HEK293T (cell line): Measurements from ENCODE around the gene CDH12.

ENCODE experiments used
- CTCF ChIA-PET: fragments of 350-600 bp; formaldehyde crosslinking; extraction: SDS; loops from one replicate; lab custom pipeline; 2021; ENCODE audit warnings: antibody characterized with exemption, inconsistent platforms; lab: Yijun Ruan, JAX
- POLR2A ChIA-PET: fragments of 350-600 bp; formaldehyde crosslinking; extraction: SDS; loops from one replicate; lab custom pipeline; 2020; ENCODE audit warnings: antibody characterized with exemption, inconsistent platforms; lab: Yijun Ruan, JAX
- DNase-seq: peaks from one replicate; pipeline ENCODE4 v3.0.0; 2012; ENCODE audit warnings: mixed read lengths; ENCODE audit errors: extremely low spot score
- ARNT ChIP-seq: fragments of 450-650 bp; IDR thresholded peaks from 2 replicates; pipeline ENCODE4 v1.6.1; 2017; ENCODE audit warnings: mild to moderate bottlenecking
- BHLHE40 ChIP-seq: fragments of 450-650 bp; IDR thresholded peaks from 2 replicates; pipeline ENCODE4 v1.6.1; 2016; ENCODE audit warnings: mild to moderate bottlenecking, moderate library complexity, borderline replicate concordance
- CTBP1 ChIP-seq: fragments of 450-650 bp; IDR thresholded peaks from 2 replicates; pipeline ENCODE4 v1.6.1; 2016; ENCODE audit warnings: borderline replicate concordance
- ELF4 ChIP-seq: fragments of 450-650 bp; IDR thresholded peaks from 2 replicates; pipeline ENCODE4 v1.6.1; 2017; ENCODE audit warnings: antibody characterized with exemption
- FOXA1 ChIP-seq: fragments of 450-650 bp; IDR thresholded peaks from 2 replicates; pipeline ENCODE4 v1.6.1; 2016; ENCODE audit warnings: mild to moderate bottlenecking
- FOXK2 ChIP-seq: fragments of 450-650 bp; IDR thresholded peaks from 2 replicates; pipeline ENCODE4 v1.6.1; 2016; ENCODE audit warnings: mild to moderate bottlenecking
- FOXM1 ChIP-seq: fragments of 450-650 bp; IDR thresholded peaks from 2 replicates; pipeline ENCODE4 v1.6.1; 2017; ENCODE audit warnings: mild to moderate bottlenecking, borderline replicate concordance
- HDGF ChIP-seq: fragments of 450-650 bp; IDR thresholded peaks from 2 replicates; pipeline ENCODE4 v1.6.1; 2017; ENCODE audit warnings: antibody characterized with exemption, borderline replicate concordance
- L3MBTL2 ChIP-seq: fragments of 450-650 bp; conservative IDR thresholded peaks from 2 replicates; pipeline ENCODE4 v1.6.1; 2016; ENCODE audit warnings: mild to moderate bottlenecking
- LEF1 ChIP-seq: fragments of 450-650 bp; IDR thresholded peaks from 2 replicates; pipeline ENCODE4 v1.6.1; 2017; ENCODE audit warnings: mild to moderate bottlenecking, borderline replicate concordance
- NFRKB ChIP-seq: fragments of 450-650 bp; IDR thresholded peaks from 2 replicates; pipeline ENCODE4 v1.6.1; 2016; ENCODE audit warnings: mild to moderate bottlenecking, moderate library complexity
- PKNOX1 ChIP-seq: fragments of 450-650 bp; IDR thresholded peaks from 2 replicates; pipeline ENCODE4 v1.6.1; 2016
- SP1 ChIP-seq: fragments of 450-650 bp; IDR thresholded peaks from 2 replicates; pipeline ENCODE4 v1.6.1; 2017
- SUZ12 ChIP-seq: fragments of 450-650 bp; IDR thresholded peaks from 2 replicates; pipeline ENCODE4 v1.6.1; 2016; ENCODE audit warnings: mild to moderate bottlenecking
- TARDBP ChIP-seq: fragments of 450-650 bp; IDR thresholded peaks from 2 replicates; pipeline ENCODE4 v1.6.1; 2016
- ZNF384 ChIP-seq: fragments of 450-650 bp; IDR thresholded peaks from 2 replicates; pipeline ENCODE4 v1.6.1; 2016

The CDH12 gene

GRCh38 chr5:22088517-22088916 is 764.6 kb downstream of the CDH12 start:
- peak; percentile 12 for DNase-seq
- ChIA-PET POLR2A (no interaction called here), CTCF (no interaction called here)
- peak; percentile 93 for TF ChIP-seq ARNT
- TF ChIP-seq PKNOX1 = no peak

- TF ChIP-seq ELF4 (no peak), FOXM1 (no peak), SUZ12 (no peak), ARNT (no peak)
- no peak for DNase-seq
- POLR2A ChIA-PET = no interaction called here
- CTCF ChIA-PET = no interaction called here
Observed at GRCh38 chr5:22079566-22079965, 773.6 kb downstream of the CDH12 start.

DNA sequence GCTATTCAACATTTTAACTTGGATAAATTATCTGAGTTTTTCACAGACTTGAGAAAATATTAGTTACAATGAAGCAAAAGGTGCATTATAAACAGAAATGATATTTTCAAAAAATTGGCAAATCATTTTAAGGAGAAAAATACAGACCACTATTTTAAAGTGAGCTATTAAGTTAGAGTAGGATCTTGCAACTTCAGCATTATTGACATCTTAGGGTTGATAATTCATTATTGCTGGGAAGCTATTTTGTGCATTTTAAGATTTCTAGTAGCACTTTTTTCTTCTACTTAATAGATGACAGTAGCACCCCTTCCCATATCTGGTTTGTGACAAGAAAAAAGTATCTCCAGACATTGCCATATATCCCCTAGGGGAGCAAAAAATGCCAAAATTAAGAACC is 774.1 kb downstream of the CDH12 start:
- POLR2A ChIA-PET = no interaction called here
- TF ChIP-seq NFRKB (no peak), SP1 (no peak), HDGF (no peak), SUZ12 (no peak)
- no peak for DNase-seq
- CTCF ChIA-PET = no interaction called here

GRCh38 chr5:22076586-22076985 is 776.6 kb downstream of the CDH12 start:
- ChIA-PET CTCF (no interaction called here), POLR2A (no interaction called here)
- TF ChIP-seq FOXA1 = no peak
- TF ChIP-seq NFRKB = no peak
- no peak for TF ChIP-seq PKNOX1
- TF ChIP-seq ARNT = no peak
- no peak for TF ChIP-seq TARDBP
- no peak for TF ChIP-seq CTBP1
- no peak for TF ChIP-seq LEF1
- no peak for TF ChIP-seq SUZ12
- TF ChIP-seq FOXM1 = no peak
- TF ChIP-seq L3MBTL2 = no peak
- TF ChIP-seq SP1 = no peak
- TF ChIP-seq FOXK2 = no peak
- no peak for TF ChIP-seq ELF4
- TF ChIP-seq ZNF384 = no peak
- TF ChIP-seq BHLHE40 = no peak
- TF ChIP-seq HDGF = no peak
- DNase-seq = no peak

DNA sequence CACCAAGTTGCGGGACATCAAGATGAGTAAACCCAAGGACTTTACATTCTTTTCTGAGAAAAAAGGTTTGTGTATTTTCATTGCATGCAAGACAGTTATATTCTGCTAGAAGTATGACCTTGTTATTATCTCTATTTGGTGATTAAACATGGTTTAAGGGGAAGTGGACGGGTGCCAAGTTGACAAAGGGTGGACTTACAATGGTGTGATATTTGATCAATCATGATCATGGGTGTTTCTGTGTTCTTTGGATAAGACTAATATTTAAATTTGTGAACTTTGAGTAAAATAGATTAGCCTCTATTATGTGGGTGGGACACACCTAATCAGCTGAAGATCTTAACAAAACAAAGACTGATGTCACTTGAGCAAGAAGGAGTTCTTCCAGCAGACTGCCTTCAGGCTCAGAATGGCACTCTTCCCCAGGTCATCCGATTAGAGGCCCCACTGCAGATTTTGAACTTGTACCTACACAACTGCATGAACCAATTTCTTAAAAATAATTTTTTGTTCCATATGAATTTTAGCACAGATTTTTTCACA is 782.9 kb downstream of the CDH12 start:
- ChIA-PET POLR2A (no interaction called here), CTCF (no interaction called here)
- TF ChIP-seq ARNT (no peak), ZNF384 (no peak), FOXM1 (no peak)
- no peak for DNase-seq

GRCh38 chr5:22063717-22064116 is 789.4 kb downstream of the CDH12 start:
- POLR2A ChIA-PET = no interaction called here
- TF ChIP-seq SUZ12 = no peak
- TF ChIP-seq FOXM1 = no peak
- no peak for TF ChIP-seq TARDBP
- no peak for TF ChIP-seq ARNT
- TF ChIP-seq HDGF = no peak
- TF ChIP-seq ELF4 = no peak
- CTCF ChIA-PET = no interaction called here
- no peak for DNase-seq

GRCh38 chr5:22058620-22059019 is 794.5 kb downstream of the CDH12 start:
- CTCF ChIA-PET = no interaction called here

DNA sequence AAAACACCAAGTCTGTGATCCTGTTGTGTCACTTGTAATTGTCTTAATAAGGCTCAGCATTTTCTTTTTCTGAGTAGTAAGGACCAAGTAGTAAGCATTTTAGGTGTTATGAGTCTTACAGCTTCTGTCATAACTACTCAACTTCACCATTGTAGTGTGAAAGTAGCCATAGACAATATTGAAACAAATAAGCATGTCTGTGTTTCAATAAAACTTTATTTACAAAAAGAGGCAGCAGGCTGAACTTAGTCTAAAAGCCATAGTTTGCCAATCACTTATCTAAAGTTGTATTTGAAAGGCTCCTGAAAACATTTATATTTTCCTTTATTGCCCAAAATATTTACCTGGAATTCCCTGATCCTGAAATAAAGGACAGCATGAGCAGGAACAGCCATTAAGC is 796.1 kb downstream of the CDH12 start:
- DNase-seq = no peak
- TF ChIP-seq LEF1 (no peak), CTBP1 (no peak)
- ChIA-PET CTCF (no interaction called here), POLR2A (no interaction called here)

More at GRCh38 chr5:22058620-22059019, 794.5 kb downstream of the CDH12 start:
- POLR2A ChIA-PET = no interaction called here
- DNase-seq = no peak
- no peak for TF ChIP-seq ARNT

GRCh38 chr5:22056601-22057000 is 796.5 kb downstream of the CDH12 start:
- DNase-seq = no peak
- ChIA-PET CTCF (no interaction called here), POLR2A (no interaction called here)
- TF ChIP-seq LEF1 (no peak), NFRKB (no peak), SUZ12 (no peak), FOXA1 (no peak), TARDBP (no peak), CTBP1 (no peak), L3MBTL2 (no peak)
